MG63 (cell line): ENCODE results near the gene TOGARAM2. TPM values are rescaled to one million over a fixed set of nuclear protein-coding genes. Genes with fewer than 3 reads are reported as not detected.
A peak's percentile ranks its signal among the peaks of the same experiment; 100 is the strongest.

Experiments
- DNase-seq: peaks from one replicate; pipeline ENCODE4 v3.0.0-alpha.2; 2020
- H3K27me3 ChIP-seq: fragments of 250-450 bp; sonication (Bioruptor Pico); 2 replicates; pipeline ENCODE4 v1.5.1; 2020; ENCODE audit warnings: mild to moderate bottlenecking, moderate library complexity
- H3K36me3 ChIP-seq: fragments of 250-450 bp; sonication (Bioruptor Pico); 2 replicates; pipeline ENCODE4 v1.5.1; 2020; ENCODE audit warnings: mild to moderate bottlenecking, moderate library complexity
- H3K4me3 ChIP-seq: fragments of 250-450 bp; sonication (Bioruptor Pico); 2 replicates; pipeline ENCODE4 v1.5.1; 2020; ENCODE audit warnings: mild to moderate bottlenecking, moderate library complexity
- H3K9me3 ChIP-seq: fragments of 250-450 bp; sonication (Bioruptor Pico); 2 replicates; pipeline ENCODE4 v1.5.1; 2020; ENCODE audit warnings: mild to moderate bottlenecking, moderate library complexity
- total RNA-seq: library from RNA; depleted of rRNA; stranded (reverse); fragments of >200 nt; shearing (Covaris generic); gene quantifications from 2 replicates; pipeline ENCODE4 v1.2.3, GENCODE V29; 2014; ENCODE audit warnings: low replicate concordance; rRNA removed

The TOGARAM2 gene
- total RNA-seq = 1.0 and 3.7 TPM in 2 replicates

DNA sequence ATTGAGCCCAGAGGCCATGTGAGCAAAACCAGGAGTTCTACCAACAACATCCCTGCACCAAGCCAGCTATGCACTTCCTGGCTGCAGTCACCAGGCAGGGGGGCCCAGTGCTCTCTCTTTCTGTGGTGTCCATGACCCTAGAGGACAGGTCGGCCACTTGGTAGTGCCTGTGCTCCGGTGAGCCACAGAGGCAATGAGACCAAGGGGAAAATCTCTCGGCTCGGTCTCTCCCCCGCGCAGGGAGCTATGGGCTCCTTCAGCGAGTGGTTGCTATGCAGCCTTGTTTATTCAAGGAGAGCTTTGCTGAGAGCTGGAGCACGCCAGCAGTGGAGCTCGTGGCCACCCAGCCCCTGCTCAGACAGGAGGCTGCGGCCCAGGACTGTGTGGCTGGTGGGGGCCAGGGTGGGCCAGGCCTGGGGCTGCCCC lies at the start of gene TOGARAM2:
TOGARAM2 (plus strand) TSS at position 283 of the 426 bp plus-strand sequence. CDS start 13,537 bp downstream, outside the sequence.
- Histone ChIP-seq H3K4me3 (no peak within 1 kb of the TSS), H3K36me3 (no peaks in the 10 kb centered on the region), H3K9me3 (no peaks in the 10 kb centered on the region), H3K27me3 (no peaks in the 10 kb centered on the region)
- DNase-seq = no peak

DNA sequence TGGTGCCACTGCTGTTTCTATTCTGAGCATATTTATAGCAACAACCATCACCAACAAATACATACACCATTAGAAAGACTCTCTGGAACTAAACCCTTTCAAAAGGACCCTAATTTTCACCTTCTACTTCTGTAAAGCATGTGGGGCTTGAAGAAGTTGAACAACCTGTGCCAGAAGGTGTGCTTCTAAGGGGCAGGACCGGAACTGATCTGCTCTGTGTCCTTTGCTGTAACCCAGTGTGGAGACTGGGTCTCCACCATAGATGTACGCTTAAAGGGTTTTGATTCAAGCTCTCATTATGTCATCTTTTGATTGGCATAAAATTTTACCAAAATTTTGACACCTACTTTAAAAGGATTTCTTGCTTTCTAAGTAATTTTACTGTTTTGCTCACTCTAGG lies 46.3 kb upstream of the TOGARAM2 start:
- Histone ChIP-seq H3K36me3 (peaks cover 91% of the 10 kb centered on the region), H3K27me3 (no peaks in the 10 kb centered on the region), H3K4me3 (no peak overlapping the region), H3K9me3 (no peaks in the 10 kb centered on the region)
- DNase-seq = no peak

DNA sequence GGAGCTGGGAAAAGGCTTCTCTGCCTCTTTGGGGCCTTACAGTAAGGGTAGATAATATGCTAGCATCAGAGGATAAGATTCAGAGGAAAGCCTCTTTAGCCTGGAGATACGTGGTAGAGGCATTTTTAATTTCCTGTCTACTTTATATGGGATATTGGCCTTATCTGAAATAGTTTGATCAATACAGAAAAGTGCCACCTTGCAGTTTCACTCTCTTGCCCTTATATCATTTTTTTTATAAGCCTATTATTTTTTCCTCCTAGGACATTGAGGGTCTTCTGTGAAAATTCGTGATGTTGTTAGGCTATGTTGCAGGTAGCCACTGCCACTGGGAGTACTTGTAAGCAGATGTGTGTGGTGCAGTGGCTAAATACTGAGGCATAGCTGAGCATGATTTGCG lies 40.1 kb upstream of the TOGARAM2 start:
- DNase-seq = no peak
- peaks cover 87% of the 10 kb centered on the region for H3K36me3 ChIP-seq
- no peak overlapping the region for H3K4me3 ChIP-seq
- no peaks in the 10 kb centered on the region for H3K27me3 ChIP-seq
- no peaks in the 10 kb centered on the region for H3K9me3 ChIP-seq

DNA sequence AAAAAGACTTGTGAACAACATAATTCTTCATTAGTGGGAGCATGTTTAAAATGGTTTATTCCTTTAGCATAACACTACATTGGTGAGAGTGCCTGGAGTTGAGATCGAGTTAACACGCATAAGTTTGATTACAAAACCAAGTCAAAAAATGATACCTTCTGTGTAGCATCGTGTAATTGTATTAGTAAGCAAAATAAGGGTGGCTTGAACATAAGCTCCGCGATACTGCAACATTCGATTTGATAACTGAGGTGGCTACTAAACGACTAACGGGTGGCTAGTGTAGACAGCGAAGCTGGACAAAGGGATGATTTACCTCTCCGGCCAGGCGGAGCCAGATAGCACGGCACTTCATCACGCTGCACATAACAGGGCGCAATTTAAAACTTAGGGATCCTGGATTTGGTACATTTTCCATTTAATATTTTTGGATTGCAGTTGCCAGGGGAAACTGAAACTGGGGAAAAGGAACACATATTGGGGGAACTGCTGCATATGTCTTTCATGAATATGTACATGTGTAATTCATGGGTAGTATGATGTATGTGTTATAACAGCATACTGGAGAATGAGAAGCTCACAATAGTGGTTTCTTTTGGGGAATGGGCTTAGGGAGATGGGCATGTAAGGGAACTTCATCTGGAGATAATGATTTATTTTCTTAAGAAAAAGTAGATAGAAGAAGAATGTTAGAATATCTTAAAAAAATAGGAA lies 36.4 kb upstream of the TOGARAM2 start:
- no peaks in the 10 kb centered on the region for H3K9me3 ChIP-seq
- peaks cover 93% of the 10 kb centered on the region for H3K36me3 ChIP-seq
- H3K27me3 ChIP-seq = no peaks in the 10 kb centered on the region
- no peak overlapping the region for H3K4me3 ChIP-seq
- DNase-seq = no peak

DNA sequence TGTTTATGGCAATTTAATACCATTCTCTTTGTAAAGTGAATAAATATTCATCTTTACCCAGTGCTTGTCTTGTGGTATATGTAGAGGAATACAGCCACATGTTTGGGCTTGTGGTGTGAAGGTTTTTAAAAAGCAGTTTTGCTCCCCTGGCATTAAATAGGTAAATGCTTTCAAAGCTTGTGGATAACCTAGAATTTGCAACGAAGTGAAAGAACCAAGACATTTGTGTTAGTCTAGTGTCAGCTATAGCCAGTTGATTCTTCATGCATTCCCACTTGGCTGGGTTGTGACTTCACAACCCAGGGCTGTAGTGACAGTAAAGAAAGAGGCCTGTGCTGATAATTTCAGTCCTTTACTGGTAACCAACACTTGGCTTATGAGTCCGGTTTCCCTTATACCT lies 32.9 kb upstream of the TOGARAM2 start:
- H3K9me3 ChIP-seq = no peaks in the 10 kb centered on the region
- DNase-seq = no peak
- H3K27me3 ChIP-seq = no peaks in the 10 kb centered on the region
- H3K36me3 ChIP-seq = peaks cover 64% of the 10 kb centered on the region
- H3K4me3 ChIP-seq = no peak overlapping the region

DNA sequence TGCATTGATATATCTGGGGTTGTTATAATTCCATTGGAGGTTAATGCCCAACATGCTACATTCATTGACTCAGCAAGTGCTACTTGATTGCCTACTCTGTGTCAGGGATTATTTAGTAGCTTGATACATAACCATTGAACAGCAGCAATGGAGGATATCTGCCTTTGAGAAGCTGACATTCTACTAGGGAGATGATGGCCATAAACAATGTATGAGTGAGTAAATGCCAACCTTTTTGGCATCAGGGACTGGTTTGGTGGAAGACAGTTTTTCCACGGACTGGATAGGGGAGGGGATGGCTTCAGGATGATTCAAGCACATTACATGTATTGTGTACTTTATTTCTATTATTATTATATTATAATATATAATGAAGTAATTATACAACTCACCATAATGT lies 31.9 kb upstream of the TOGARAM2 start:
- Histone ChIP-seq H3K4me3 (no peak overlapping the region), H3K27me3 (no peaks in the 10 kb centered on the region), H3K36me3 (peaks cover 54% of the 10 kb centered on the region), H3K9me3 (no peaks in the 10 kb centered on the region)
- no peak for DNase-seq

DNA sequence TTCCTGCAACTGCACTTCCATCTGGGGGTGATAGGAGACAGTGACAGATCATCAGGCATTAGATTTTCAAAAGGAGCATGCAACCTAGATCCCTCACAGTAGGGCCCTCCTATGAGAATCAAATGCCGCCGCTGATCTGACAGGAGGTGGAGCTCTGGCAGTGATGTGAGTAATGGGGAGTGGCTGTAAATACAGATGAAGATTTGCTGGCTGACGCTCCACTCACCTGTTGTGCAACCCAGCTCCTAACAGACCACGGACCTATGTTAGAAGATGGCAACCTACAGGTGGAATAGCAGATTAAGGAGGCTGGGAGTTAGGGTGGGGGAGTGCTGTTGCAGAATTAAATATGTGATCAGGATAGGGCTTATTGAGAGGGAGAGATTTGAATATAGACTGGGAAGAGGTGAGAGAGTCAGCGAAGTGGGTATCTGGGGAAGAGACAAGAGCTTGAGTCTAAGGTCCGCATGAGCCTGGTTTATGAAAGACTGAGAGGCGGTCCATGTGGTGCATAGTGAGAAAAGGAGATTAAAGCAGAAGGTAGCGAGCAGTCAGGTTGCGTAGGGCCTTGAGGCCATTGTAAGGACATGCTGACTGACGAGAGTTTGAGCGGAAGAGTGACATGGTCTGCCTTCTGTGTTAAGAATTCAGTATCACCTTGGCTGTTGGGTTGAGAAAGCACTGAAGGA lies 31.3 kb upstream of the TOGARAM2 start:
- Histone ChIP-seq H3K9me3 (no peaks in the 10 kb centered on the region), H3K36me3 (peaks cover 48% of the 10 kb centered on the region), H3K27me3 (no peaks in the 10 kb centered on the region), H3K4me3 (no peak overlapping the region)
- no peak for DNase-seq

DNA sequence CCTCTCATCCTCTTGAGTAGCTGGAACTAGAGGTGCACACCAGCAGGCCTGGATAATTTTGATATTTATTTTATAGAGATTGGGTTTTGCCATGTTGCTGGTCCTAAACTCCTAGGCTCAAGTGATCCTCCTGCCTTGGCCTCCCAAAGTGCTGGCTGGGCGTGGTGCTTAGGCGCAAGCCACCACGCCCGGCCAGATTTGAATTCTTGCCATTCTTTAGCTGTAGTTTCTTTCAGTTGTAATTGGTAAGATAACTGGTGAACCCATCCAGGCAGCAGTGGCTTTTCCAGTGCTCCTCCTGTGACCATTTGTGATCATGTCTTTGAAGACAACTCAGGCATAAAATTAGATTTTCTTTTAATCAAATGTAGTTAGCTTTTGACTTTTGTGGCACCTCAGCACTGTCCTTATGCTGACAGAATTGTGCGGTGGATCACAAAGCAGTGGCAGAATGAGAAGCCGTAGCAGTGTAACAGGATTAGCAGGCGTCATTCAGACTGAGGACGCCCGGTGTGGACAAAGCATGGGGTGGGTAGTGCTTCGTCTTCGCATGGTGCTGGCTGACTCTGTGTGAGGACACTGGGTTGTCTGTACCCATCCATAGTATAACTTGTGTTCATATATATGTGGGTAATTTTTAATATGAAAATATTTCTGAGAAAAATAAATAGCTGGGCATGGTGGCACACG lies 30.0 kb upstream of the TOGARAM2 start:
- Histone ChIP-seq H3K9me3 (no peaks in the 10 kb centered on the region), H3K27me3 (no peaks in the 10 kb centered on the region), H3K4me3 (no peak overlapping the region), H3K36me3 (peaks cover 35% of the 10 kb centered on the region)
- DNase-seq = no peak

DNA sequence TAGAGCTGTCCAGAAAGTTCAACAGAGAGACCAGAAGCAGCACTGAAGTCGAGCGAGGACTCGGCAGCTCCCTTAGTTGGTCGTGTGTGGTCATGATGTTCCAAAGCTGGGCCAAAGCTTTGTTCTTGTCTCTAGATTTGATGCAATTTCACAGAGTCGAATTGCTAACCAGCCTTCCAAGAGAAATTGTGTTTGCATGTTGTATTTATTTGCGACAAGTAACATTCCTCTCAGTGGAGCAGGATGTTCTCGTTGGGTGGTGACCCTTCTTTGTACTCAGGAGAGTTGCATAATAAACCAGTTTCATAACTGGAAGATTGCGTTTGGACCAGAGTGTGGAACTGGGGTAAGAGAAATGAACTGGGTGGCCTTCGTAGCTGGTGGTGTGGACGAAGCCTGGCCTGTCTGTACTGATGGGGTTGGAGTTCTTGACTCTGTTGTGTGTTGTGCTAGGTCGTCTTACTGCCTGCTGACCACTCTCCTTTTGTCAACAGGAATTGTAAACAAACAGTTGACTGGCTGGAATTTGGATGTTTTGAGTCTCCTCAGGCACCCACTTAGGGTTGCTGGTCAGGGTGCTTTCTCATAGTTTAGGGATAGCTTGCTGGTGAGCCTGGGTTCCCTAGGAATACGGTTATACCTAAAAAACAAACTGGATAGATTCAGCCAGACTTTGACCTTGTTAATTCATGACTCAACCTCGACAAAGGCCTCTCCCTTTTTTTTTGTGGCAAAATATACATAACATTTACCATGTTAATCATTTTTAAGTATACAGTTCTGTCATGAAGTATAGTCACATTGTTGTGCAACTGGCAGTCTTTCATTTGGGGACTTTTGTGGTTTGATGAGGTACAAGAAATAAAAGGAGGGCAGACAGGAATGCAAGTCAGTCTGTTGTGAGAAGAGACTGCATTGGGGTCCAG lies 28.9 kb upstream of the TOGARAM2 start:
- no peak for DNase-seq
- H3K9me3 ChIP-seq = no peaks in the 10 kb centered on the region
- H3K36me3 ChIP-seq = peaks cover 24% of the 10 kb centered on the region
- no peaks in the 10 kb centered on the region for H3K27me3 ChIP-seq
- H3K4me3 ChIP-seq = no peak overlapping the region

DNA sequence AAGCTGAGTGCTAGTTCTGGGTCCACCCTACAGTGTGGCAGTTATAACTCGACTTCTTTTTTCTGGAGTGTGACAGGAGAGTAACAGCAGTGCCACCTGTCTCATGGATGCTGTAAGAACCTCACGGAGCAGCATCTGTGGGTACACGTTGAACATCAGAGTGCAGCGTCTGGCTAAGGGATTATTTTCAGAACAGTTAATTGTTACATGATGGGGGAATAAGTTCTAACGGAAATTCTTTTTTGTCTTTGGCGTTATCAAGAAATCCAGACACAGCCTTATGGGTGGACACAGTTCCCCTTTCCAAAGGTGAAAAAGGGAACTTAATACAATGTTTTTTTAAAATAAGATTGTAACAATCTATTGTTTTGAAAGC lies 28.3 kb upstream of the TOGARAM2 start:
- no peaks in the 10 kb centered on the region for H3K9me3 ChIP-seq
- peaks cover 17% of the 10 kb centered on the region for H3K36me3 ChIP-seq
- DNase-seq = no peak
- no peak overlapping the region for H3K4me3 ChIP-seq
- H3K27me3 ChIP-seq = no peaks in the 10 kb centered on the region

DNA sequence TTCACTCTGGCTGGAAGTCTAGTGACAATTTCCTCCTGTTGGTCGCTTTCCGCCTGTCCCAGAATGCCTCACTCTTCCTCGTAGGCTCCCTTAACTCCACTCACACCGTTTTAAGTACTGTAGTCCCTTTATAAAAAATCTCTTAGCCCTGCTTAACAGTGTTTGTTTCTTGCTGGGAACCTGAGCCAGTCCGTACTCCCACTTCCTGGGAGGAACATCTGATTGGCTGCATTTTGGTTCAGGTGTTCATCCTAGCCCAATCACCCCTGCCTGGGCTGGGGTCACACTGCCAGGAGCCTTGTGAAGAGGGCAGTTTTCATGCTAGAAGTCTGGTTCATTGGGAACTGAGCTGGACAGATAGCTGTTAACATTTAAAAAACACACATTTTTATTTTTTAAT lies 25.6 kb upstream of the TOGARAM2 start:
- Histone ChIP-seq H3K4me3 (no peak overlapping the region), H3K36me3 (no peaks in the 10 kb centered on the region; the same call in 1 of the 2 replicates), H3K27me3 (no peaks in the 10 kb centered on the region), H3K9me3 (no peaks in the 10 kb centered on the region)
- DNase-seq = no peak

DNA sequence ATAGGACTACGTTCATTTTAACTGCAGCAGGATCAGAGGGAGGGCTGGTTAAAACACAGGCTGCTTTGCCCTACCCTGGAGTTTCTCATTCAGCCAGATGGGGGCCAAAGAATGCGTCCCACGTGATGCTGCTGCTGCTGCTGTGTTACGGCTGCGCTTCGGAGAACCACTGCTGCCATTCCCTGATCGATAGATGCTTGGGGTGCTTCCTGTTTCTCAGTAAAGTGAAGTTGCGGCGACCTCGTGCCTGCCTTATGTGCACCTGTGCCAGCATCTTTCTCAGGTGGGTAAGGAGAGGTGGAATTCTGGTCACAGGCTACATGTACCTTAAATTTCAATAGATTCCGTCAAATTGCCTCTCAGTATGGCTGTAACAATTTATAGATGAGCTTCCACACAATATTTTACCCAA lies 24.7 kb upstream of the TOGARAM2 start:
- Histone ChIP-seq H3K27me3 (no peaks in the 10 kb centered on the region), H3K4me3 (peak overlapping the region; percentile 19), H3K9me3 (no peaks in the 10 kb centered on the region), H3K36me3 (no peaks in the 10 kb centered on the region; the same call in 1 of the 2 replicates)
- peak; percentile 36 for DNase-seq

DNA sequence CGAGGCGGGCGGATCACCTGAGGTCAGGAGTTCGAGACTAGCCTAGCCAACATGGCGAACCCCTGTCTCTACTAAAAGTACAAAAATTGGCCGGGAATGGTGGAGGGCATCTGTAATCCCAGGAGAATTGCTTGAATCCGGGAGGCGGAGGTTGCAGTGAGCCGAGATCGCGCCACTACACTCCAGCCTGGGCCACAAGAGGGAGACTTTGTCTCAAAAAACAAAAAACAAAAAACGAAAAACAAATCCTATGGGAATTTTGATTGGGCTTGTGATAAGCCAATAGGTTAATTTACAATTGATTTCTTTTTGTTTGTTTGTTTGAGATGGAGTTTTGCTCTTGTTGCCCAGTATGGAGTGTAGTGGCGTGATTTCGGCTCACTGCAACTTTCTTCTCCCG lies 24.2 kb upstream of the TOGARAM2 start:
- no peaks in the 10 kb centered on the region for H3K9me3 ChIP-seq
- peak overlapping the region; percentile 19 for H3K4me3 ChIP-seq
- no peak for DNase-seq
- H3K27me3 ChIP-seq = no peaks in the 10 kb centered on the region
- no peaks in the 10 kb centered on the region; the same call in 1 of the 2 replicates for H3K36me3 ChIP-seq

DNA sequence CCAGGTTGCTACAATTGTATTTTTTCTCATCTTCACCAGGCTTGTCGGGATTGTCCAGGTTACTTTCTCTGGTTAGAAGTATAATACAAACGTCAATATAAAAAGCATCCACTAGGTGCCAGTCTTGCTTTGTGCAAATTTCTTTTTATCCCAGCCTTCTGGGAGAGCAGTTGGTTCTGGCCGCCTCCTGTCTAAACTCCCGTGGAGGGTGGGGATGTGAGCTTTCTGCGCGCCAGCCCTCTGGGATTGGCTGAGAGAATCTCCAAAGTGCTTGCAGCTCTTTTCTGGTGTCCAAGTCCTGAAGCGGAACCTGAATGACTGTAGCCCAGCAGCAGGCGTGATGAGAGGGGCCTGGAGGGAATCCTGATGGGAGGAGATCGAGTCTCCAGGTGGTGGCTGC lies 22.4 kb upstream of the TOGARAM2 start:
- Histone ChIP-seq H3K4me3 (no peak overlapping the region), H3K27me3 (no peaks in the 10 kb centered on the region), H3K9me3 (no peaks in the 10 kb centered on the region), H3K36me3 (no peaks in the 10 kb centered on the region; the same call in 1 of the 2 replicates)
- peak; percentile 64 for DNase-seq

DNA sequence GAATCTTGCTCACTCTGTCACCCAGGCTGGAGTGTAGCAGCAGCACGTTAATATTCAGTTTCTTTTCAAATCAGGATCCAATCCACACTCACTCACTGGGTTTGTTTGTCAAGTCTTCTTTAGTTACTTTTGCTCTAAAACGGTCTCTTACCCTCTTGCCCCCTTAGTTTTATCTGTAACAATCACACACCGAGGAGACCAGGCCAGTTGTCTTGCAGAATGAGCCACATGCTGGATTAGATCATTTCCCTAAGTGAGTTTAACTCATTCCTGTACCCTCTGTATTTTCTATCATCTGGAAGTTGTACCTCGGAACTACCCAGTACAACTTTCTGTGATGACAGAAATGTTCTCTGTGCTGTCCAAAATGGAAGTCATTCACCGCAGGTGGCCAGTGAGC lies 20.7 kb upstream of the TOGARAM2 start:
- DNase-seq = no peak
- Histone ChIP-seq H3K27me3 (no peaks in the 10 kb centered on the region), H3K4me3 (no peak overlapping the region), H3K9me3 (no peaks in the 10 kb centered on the region), H3K36me3 (no peaks in the 10 kb centered on the region; the same call in 1 of the 2 replicates)

DNA sequence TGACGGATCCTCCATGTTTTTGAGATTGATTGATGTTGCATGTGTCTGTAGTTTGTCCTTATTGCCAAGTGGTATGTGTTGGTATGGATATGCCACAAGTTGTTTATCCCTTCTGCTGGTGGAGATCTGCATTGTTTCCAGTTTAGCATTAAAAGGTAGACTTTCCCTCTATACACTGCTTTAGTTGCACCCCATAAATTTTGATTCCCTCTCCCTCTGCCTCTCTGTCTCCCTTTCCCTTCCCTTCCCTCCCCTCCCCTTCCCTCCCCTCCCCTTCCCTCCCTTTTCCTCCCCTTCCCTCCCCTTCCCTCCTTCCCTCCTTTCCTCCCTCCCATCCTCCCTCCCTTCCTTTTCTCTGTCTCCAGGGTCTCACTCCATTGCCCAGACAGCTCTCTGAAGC lies 18.6 kb upstream of the TOGARAM2 start:
- no peak for DNase-seq

More for the DNA sequence above, 18.6 kb upstream of the TOGARAM2 start:
- Histone ChIP-seq H3K9me3 (no peaks in the 10 kb centered on the region), H3K4me3 (no peak overlapping the region), H3K27me3 (no peaks in the 10 kb centered on the region), H3K36me3 (no peaks in the 10 kb centered on the region; the same call in 1 of the 2 replicates)
